H7 (cell line): ENCODE results near the gene ZNF717. TPM values are rescaled to one million over a fixed set of nuclear protein-coding genes. Genes with fewer than 3 reads are reported as not detected.
"Not testable (repeated sequence)": the region's sequence is repeated elsewhere in the genome, so short reads cannot be mapped to it uniquely, and the experiment has no call there.

ENCODE experiments used
- DNase-seq: peaks from one replicate; pipeline ENCODE4 v3.0.0; 2012
- H3K27me3 ChIP-seq: 2 replicates; pipeline ENCODE4 v1.6.0; 2011; ENCODE audit warnings: mild to moderate bottlenecking, low read length; ENCODE audit not compliant: control insufficient read depth, insufficient read depth
- H3K36me3 ChIP-seq: replicated peaks from 2 replicates; pipeline ENCODE4 v1.5.1; 2011; ENCODE audit warnings: low read length; ENCODE audit not compliant: control insufficient read depth, insufficient read depth
- H3K4me3 ChIP-seq: 2 replicates; pipeline ENCODE4 v1.5.1; 2011; ENCODE audit warnings: low read depth, mild to moderate bottlenecking, control low read depth, low read length, moderate library complexity; ENCODE audit not compliant: insufficient read depth
- total RNA-seq: library from RNA; depleted of rRNA; stranded (reverse); fragments of >200 nt; shearing (Covaris generic); gene quantifications from 2 replicates; pipeline ENCODE4 v1.2.3, GENCODE V29; 2014; rRNA removed

Gene ZNF717
- total RNA-seq, result not detected in 2 replicates

GRCh38 chr3:75785081-75785755 is at the start of gene ZNF717:
ZNF717 (minus strand) TSS chr3:75785549; CDS start chr3:75783362, 2,187 bp downstream.
- H3K4me3 ChIP-seq, H3K27me3 ChIP-seq, H3K36me3 ChIP-seq, DNase-seq: not testable (repeated sequence)

GRCh38 chr3:75831076-75831475 is 45.7 kb upstream of the ZNF717 start:
- H3K27me3 ChIP-seq, H3K36me3 ChIP-seq, DNase-seq, H3K4me3 ChIP-seq: not testable (repeated sequence)

- H3K27me3 ChIP-seq, DNase-seq, H3K4me3 ChIP-seq, H3K36me3 ChIP-seq: not testable (repeated sequence)
Observed at GRCh38 chr3:75818019-75818418, 32.7 kb upstream of the ZNF717 start.

GRCh38 chr3:75816287-75817180 is 31.2 kb upstream of the ZNF717 start:
- DNase-seq, H3K36me3 ChIP-seq: not testable (repeated sequence)

GRCh38 chr3:75814797-75815196 is 29.4 kb upstream of the ZNF717 start:
- no peaks in the 10 kb centered on the region for H3K36me3 ChIP-seq
- DNase-seq, result no peak
- no peak overlapping the region for H3K4me3 ChIP-seq
- H3K27me3 ChIP-seq, result no peaks in the 10 kb centered on the region

More at GRCh38 chr3:75816287-75817180, 31.2 kb upstream of the ZNF717 start:
- not testable (repeated sequence) for H3K27me3 ChIP-seq, H3K4me3 ChIP-seq

GRCh38 chr3:75782506-75782905 is 2.8 kb downstream of the ZNF717 start:
- H3K36me3 ChIP-seq, result no peaks in the 10 kb centered on the region
- DNase-seq, result no peak
- H3K27me3 ChIP-seq, result no peaks in the 10 kb centered on the region
- H3K4me3 ChIP-seq, result no peak overlapping the region

GRCh38 chr3:75781079-75781745 is 4.1 kb downstream of the ZNF717 start:
- Histone ChIP-seq H3K36me3 (no peaks in the 10 kb centered on the region), H3K4me3 (no peak overlapping the region), H3K27me3 (no peaks in the 10 kb centered on the region)
- DNase-seq, result no peak

GRCh38 chr3:75777742-75778141 is 7.6 kb downstream of the ZNF717 start:
- not testable (repeated sequence) for H3K4me3 ChIP-seq, H3K27me3 ChIP-seq, H3K36me3 ChIP-seq, DNase-seq

- H3K27me3 ChIP-seq, H3K36me3 ChIP-seq, DNase-seq, H3K4me3 ChIP-seq: not testable (repeated sequence)
Observed at GRCh38 chr3:75771631-75772030, 13.7 kb downstream of the ZNF717 start.

GRCh38 chr3:75768303-75769017 is 16.9 kb downstream of the ZNF717 start:
- no peak overlapping the region for H3K4me3 ChIP-seq
- H3K27me3 ChIP-seq, result no peaks in the 10 kb centered on the region
- no peaks in the 10 kb centered on the region for H3K36me3 ChIP-seq
- DNase-seq, result no peak

GRCh38 chr3:75737831-75738493 is 47.4 kb downstream of the ZNF717 start:
- H3K4me3 ChIP-seq, result no peak overlapping the region
- DNase-seq, result no peak
- no peaks in the 10 kb centered on the region for H3K27me3 ChIP-seq
- H3K36me3 ChIP-seq, result no peaks in the 10 kb centered on the region

- Histone ChIP-seq H3K4me3 (no peak overlapping the region), H3K36me3 (no peaks in the 10 kb centered on the region), H3K27me3 (no peaks in the 10 kb centered on the region)
- no peak for DNase-seq
Observed at GRCh38 chr3:75727985-75728384, 57.4 kb downstream of the ZNF717 start.

GRCh38 chr3:75692061-75692460 is 93.3 kb downstream of the ZNF717 start:
- no peak overlapping the region for H3K4me3 ChIP-seq
- H3K36me3 ChIP-seq, result no peaks in the 10 kb centered on the region
- no peak for DNase-seq
- no peaks in the 10 kb centered on the region for H3K27me3 ChIP-seq

- no peaks in the 10 kb centered on the region for H3K27me3 ChIP-seq
- no peaks in the 10 kb centered on the region for H3K36me3 ChIP-seq
- DNase-seq, result no peak
- H3K4me3 ChIP-seq, result no peak overlapping the region
Observed at GRCh38 chr3:75687323-75687722, 98.0 kb downstream of the ZNF717 start.
